Measurements from ENCODE around the gene NVL.

NVL gene

GRCh38 chr1:224276771-224277487 lies 53.0 kb downstream of the NVL start:
- no peak for ATAC-seq

- ATAC-seq = no peak
Observed at GRCh38 chr1:224274970-224275626, 54.9 kb downstream of the NVL start.

DNA sequence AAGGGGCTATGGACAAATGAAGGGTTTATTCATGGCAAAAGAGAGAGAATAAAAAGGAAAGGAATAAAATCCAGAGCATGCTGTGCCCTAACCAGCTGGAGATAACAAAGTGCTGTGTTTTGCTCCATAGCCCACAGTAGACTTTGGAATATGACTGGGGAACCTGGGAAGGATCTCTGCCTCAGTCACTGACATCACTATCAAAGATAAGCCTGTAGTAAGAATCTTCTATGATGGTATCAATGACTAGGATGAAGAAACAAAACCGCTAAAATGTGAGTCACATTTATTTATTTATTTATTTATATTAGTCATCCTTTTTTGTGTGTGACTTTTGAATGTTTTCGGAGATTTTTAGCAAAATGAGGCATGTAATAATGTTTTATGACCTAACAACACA lies 56.3 kb downstream of the NVL start:
- no peak for ATAC-seq

- no peak for ATAC-seq
Observed at GRCh38 chr1:224271106-224271505, 58.9 kb downstream of the NVL start.

DNA sequence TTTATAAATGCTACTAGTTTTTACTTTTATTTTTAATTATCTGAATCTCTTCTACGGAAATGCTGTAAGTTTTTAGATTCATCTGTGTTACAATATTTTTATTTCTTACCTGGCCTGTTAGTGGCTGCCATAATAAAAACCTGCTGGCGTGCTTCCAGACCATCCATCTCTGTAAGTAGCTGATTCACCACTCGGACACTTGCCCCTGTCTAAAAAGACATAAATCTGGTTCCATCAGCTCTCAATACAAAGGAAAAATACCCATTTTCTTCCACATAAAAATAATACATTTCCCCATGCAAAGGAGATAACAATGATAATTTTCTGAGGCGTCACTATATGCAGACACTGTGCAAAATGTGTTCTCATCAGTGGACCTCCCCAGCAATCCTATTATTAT lies 62.0 kb downstream of the NVL start:
- ATAC-seq = no peak

DNA sequence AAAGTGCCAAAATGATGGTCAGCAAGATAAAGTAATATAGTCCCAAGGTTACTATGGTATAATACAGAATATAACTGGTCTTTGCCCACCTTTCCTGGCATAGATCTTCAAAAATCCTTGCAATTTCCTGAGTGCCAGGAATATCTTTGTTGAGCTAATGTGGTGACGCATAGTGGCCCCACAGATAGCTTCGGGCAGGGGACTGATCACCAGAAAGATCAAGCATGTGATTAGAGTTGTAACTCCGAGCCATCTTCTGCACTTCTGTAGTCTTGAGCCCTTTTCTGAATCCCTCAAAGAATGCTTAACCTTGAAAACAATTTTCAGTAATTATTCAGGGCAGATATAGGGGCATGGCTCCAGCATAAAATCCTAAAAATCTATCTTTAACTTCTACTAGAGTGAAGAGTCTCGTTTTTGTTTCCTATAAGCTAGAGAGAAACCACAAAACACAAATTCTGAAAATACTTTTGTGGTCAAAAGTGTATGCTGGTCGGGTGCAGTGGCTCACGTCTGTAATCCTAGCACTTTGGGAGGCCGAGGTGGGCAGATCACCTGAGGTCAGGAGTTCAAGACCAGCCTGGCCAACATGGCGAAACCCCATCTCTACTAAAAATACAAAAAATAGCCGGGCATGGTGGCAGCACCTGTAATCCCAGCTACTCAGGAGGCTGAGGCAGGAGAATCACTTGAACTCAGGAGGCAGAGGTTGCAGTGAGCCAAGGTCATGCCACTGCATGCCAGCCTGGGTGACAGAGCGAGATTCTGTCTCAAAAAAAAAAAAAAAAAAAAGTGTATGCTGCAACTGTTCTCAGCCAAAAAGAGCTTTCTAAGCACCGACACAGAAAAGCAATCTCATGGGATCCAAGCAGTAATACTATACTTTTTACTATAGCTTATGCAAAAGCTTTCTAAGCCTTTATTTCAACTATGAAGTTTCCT lies 62.8 kb downstream of the NVL start:
- no peak for ATAC-seq

GRCh38 chr1:224266105-224266914 lies 63.7 kb downstream of the NVL start:
- ATAC-seq = peak; percentile 21 to 27

DNA sequence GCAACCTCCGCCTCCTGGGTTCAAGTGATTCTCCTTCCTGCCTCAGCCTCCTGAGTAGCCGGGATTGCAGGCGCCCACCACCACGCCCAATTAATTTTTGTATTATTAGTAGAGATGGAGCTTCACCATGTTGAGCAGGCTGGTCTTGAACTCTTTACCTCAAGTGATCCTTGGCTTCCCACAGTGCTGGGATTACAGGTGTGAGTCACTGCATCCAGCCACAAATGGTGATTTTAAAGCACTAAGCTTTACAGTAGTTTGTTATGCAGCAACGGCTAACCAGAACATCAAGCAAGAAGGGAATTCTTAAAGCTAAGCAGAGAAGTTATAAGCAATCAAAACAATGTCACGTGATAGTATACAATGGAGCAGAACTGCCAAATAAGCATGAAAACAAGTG lies 65.7 kb downstream of the NVL start:
- ATAC-seq = no peak

DNA sequence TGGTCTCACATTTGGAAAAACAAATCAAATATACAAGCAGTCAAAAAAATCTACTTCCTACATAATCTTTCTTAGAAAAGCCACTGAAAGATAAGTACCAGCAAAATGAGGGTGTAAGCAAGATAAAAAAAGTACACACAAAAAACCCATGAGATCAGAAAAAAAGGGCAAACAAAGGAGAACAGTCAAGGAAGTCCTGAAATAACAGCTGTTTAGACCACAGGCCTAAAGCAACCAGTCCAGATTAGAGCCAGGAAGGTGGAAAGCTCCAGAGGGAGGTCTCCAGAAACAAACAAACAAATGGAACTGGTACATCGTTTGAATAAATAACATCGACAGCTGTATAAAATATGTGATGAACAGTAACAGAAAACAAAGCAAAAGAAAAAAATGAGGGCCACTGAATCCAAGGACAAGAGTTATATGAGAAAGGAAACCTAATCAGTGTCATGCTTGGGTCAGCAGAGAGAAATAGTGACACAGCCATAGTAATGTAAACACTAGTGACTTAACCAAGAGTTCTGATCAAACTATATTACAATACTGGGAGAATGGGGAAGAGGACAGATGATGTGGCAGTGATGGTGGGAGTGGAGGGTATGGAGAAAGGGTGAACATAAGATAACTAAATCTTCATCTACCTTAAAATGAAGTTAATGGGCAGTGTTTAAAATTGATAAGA lies 67.5 kb downstream of the NVL start:
- no peak for ATAC-seq

- no peak for ATAC-seq
Observed at GRCh38 chr1:224259986-224260385, 70.0 kb downstream of the NVL start.

GRCh38 chr1:224258351-224258750 lies 71.6 kb downstream of the NVL start:
- no peak for ATAC-seq

GRCh38 chr1:224256640-224257039 lies 73.3 kb downstream of the NVL start:
- no peak for ATAC-seq

DNA sequence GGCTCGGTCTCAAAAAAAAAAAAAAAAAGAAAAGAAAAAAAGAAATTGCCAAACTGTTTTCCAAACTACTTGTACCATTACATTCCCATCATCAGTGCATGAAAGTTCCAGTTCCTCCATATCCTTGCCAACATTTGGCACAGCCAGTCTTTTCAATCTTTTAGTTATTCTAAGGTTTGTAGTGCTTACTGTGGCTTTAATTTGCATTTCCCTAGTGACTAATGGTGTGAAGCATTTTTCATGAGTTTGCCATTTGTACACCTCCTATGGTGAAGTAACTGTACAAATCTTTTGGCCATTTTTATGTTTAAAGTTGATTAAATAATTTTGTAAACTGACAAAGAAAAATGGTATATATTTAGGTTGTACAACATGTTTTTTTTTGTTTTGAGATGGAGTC lies 76.3 kb downstream of the NVL start:
- no peak for ATAC-seq

GRCh38 chr1:224252479-224252878 lies 77.5 kb downstream of the NVL start:
- ATAC-seq = no peak

DNA sequence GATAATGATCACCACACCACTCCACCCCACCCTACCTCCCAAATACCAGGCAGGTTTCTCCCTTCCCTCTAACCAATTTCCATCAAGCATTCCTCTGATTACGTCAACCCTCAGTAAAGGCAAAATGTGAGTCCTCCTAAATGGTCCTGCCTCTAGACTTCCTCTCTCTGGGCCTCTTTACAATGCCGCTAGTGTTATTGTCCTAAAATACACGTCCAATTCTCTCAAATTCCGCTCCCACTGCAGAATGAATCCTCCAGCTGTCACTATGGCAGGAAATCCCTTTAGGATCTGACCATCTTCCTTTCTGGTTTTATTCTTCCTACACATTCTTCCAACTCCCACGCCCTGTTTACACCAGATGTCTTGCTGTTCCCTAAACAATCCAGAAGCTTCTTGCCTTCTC lies 78.2 kb downstream of the NVL start:
- no peak for ATAC-seq

- peak in 1 of 2 donors; percentile 48 for ATAC-seq
Observed at GRCh38 chr1:224245188-224245587, 84.8 kb downstream of the NVL start.

DNA sequence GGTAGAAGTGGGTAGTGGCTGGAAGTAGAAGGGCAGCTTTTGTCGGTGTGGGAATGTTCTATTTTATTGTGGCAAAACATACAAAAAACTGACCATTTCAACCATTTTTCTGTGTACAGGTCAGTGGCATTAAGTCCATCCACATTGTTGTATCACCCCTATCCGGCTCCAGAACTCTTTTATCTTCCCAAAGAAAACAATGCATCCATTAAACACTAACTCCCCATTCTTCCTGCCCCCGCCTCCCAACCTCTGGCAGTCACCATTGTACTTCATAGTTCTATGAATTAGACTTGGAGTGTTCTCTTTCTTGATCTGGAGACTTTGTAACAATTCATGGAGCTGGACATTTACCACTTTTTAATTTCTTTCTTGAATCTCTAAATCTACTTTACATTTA lies 91.2 kb downstream of the NVL start:
- no peak for ATAC-seq

DNA sequence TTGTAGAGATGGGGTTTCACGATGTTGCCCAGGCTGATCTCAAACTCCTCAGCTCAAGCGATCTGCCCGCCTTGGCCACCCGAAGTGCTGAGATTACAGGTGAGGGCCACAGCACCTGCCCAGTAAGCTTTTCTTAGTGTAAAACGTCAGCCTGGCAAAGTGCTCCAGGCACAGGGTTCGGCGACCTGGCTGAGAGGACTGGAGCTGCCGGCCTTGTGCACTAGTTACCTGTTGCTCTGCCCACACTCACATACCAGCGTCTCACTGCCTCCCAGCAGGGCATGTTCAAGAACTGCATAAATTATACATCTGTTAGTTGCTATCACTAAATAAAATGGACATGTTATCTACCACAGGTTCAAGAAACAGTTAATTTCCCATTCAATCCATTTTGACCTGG lies 91.8 kb downstream of the NVL start:
- ATAC-seq = no peak

DNA sequence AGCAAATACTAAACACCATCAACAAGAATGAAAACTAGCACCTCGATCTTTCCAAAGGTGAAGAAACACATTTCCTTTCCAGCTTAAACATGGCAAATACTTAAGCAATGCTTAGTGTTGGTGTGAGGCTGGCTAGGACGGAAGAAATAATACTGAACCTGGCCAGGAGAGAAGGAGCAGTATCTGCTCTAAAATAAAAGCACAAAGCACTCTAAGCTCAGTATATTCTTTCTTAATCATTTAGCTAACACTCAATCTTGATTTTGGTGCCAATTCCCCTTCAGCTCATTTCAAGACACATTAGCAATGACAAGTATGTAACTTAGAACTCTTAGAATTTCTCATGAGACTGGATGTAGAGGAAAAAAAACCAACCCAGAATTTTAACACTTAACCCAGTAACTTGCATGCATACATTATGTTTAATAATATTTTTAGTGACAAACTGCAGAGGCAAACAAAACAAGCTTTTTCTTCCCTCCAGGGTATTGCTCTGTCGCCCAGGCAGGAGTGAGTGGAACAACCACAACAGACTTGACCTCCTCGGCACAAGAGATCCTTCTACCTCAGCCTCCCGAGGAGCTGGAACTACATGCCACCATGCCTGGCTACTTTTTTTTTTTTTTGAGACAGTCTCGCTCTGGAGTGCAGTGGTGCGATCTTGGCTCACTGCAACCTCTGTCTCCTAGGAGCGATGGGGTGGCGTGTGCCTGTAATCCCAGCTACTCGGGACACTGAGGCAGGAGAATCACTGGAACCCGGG lies 92.7 kb downstream of the NVL start:
- ATAC-seq = no peak

DNA sequence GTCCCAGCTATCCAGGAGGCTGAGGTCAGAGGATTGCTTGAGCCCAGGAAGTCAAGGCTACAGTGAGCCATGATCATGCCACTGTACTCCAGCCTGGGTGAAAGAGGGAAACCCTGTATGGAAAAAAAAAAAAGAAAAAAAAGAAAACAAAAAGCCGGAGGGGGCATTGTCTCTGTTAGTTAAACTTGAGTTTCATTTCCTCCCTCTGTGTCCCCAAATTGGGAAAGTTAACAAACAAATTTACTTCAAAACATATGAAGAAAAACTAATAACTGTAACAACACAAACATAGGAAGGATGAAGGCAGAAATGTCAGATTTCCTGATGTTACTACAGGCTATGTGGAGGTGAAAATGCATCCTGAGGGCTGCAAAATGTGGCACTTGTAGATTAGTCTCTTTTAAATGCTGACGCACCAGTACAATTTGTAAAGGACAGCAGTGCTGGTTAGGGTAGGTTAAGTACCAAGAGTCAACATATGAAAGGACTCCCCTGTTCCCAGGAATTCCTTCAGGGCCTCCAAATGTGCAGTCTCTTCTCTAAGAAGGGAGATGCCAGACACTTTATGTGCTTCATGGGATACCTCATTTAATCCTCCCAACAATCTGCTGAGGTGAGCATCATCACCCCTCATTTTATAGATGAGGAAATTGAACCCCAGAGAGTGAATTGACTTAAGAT lies 94.0 kb downstream of the NVL start:
- ATAC-seq = no peak

GRCh38 chr1:224234017-224234416 lies 96.0 kb downstream of the NVL start:
- no peak for ATAC-seq
